ENCODE measurements around the gene CD80.
A peak's percentile ranks its signal among the peaks of the same experiment; 100 is the strongest.

- no peak for TF ChIP-seq EZH2 (IDR thresholded peaks at IDR 0.05; ENCODE audit: low read length, missing control alignments)
- TF ChIP-seq CTCF (conservative IDR thresholded peaks at IDR 0.05 in 1 of 2, IDR thresholded peaks at IDR 0.05 in 1 of 2; ENCODE audit: low read depth in 1 of 2, low read length in 2 of 2), result peak in 1 of 2 donors; percentile 39
These were observed at the start of gene CD80 for GRCh38 chr3:119559441-119559963.

Data from fibroblast of lung (primary cell).